ENCODE data around the gene CCDC78.

DNA sequence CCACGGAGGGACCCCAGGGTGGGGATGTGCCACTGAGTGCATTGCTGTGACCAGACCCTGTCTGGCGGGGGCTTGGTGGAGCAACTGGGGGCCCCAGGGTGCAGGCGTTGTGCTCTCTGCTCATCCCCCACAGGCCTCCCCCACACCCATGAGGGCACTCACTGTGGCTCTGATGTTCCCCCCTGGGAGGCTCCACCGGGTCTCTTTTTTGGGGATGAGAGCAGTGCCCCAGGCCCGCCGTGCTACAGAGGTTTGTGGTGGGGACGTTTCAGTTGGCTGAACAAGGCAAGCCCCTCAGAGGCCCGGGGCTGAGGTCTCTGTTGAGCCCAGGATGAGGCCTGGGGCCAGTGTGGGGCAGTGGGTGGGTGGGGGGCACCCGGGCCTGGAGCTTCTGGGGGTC is 2.5 kb downstream of the CCDC78 start:
- TF ChIP-seq POLR2AphosphoS5 (IDR thresholded peaks at IDR 0.05; ENCODE audit: low read depth, low read length) (no peak), POLR2A (IDR thresholded peaks at IDR 0.05; ENCODE audit: low read depth, low read length) (no peak), TAF1 (IDR thresholded peaks at IDR 0.05; ENCODE audit: low read depth, low read length) (no peak)
